SHP77 treated with DMSO at 0.1 percent for 48 hours (cell line): Measurements from ENCODE around the gene URI1.
"Not testable (repeated sequence)": the region's sequence is repeated elsewhere in the genome, so short reads cannot be mapped to it uniquely, and the experiment has no call there.

Source experiments
- DNase-seq: peaks from one replicate; lab custom pipeline; 2025; lab: John Stamatoyannopoulos, UW

URI1 gene

DNA sequence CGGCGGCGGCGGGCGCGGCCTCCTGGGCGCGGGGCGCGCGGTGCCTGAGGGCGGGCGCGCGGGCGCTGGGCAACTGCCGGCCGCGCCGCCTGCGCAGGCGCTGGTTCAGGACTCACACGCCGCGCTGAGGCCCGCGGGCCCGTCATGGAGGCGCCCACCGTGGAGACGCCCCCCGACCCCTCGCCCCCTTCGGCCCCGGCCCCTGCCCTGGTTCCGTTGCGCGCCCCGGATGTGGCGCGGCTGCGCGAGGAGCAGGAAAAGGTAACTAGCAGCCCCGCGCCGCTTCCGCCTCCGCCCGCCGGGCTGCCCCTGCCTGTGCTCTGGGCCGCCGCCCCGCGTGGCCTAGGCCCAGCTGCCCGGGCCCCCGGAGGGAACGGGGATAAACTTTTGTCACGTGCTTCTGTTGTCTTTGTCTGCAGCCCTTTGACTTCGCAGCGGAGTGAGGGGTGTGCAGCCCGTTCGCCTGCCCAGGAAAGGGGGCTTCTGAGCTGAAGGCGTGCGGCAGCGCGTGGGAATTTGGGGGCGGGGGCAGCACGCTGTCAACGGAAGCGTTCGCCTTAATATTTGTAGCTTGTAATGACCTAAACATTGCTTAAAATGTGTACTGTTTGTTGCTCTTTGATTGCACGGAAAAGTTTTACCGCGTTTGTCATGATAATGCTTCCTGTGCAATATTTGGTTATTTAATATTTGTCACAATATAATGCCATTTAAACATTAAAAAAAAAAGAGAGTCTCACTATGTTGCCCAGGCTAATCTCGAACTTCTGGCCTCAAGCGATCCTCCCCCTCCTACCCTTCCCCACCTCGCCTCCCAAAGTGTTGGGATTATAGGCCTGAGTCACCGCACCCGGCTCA, 594 bp downstream of the URI1 start:
- no peak for DNase-seq

DNA sequence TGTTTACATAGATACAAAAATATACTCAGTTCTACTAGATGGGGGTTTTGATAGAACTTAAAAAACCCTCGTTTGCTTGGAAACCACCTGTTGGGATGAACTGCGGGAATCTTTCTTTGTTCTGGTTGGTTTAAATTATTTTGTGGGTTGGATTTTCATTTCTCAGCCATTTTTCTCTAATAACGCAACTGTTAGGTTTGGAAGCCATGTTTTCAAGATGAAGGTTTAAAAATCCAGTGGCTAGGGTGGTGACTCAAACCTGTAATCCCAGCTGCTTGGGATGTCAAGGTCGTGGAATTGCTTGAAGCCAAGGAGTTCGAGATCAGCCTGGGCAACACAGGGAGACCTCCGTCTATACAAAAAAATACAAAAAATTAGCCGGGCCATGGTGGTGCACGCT, 1.6 kb downstream of the URI1 start:
- no peak for DNase-seq

DNA sequence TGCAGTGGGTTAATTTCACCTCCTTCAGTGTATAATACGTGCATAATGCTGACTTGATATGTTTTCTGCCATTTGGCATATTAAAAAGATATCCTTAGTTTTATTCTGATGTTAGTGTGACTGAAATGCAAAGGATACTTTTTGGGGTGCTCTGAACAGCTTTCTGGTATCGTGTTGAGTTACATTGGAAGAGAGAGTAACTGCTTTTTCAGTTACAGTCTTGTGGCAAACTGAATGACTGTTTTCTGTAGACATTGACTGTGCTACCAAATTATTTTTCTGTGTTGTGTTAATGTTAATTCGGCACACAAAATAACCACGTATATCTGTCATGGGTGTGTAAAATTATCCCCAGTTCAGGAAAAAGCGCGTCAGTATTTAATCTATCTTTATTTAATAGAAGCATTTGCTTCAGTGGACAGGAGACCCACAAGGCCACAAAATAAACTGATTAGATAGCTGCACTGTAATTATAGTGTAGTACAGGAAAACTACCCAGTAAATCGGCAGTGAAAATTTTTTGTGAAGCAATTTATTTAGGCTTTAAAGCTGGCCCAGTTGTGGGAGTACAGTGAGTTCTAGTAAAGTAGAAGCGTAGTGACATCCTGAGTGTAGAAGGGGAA, 2.5 kb downstream of the URI1 start:
- DNase-seq = no peak

DNA sequence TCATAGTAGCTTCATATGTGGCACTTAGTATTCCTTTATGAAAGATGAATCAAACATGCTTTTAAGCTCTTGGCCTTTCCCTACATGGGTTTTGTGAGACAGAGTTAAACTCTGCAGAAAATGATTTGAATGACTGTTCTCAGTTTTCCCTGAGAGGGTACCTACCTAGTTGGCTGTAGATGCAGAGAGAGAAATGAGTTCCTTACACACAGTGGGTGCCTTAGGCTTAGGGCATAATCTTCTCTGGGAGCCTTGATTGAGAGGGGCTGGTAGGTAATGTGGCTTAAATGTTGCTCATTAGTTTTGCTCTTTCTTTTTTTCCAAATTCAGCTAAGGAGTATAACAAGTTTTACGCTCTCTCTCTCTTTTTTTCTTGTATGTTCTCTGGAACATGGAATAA, 3.0 kb downstream of the URI1 start:
- DNase-seq = no peak

DNA sequence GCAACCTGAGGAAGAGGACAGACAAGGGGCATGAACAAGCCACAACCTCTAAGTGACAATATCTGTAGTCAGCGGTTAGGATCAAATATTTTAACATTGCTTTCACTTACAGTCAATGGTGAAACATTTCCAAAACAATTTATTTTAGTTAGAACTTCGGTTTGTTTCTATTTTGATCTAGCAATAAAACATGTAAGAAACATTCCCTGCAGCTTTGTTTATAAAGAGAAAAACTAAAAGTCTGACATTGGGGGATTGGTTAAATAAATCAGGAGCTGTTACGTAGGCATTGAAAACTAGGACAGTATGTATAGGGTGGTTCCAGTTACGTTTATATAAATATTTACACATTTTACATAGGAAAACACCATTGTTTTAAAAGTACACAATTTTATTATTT, 3.4 kb downstream of the URI1 start:
- DNase-seq = no peak

DNA sequence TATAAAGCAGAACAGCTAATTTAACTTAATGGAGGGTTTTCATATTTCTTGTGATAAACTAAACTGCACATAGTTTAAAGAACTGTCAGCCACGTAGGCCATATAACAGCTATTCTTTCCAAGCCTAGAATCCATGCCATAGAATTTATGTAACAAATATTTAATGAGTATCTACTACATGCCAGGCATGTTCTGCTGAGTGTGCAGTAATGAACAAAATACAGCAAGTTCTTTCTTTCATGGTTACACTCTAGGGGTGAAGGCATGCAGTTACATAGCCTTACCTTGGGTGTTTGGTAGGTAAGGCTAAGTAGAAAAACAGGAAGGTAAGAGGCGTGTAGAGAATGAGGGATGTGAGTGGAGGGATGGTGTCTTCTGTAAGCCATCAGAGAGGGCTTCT, 4.6 kb downstream of the URI1 start:
- DNase-seq = no peak

DNA sequence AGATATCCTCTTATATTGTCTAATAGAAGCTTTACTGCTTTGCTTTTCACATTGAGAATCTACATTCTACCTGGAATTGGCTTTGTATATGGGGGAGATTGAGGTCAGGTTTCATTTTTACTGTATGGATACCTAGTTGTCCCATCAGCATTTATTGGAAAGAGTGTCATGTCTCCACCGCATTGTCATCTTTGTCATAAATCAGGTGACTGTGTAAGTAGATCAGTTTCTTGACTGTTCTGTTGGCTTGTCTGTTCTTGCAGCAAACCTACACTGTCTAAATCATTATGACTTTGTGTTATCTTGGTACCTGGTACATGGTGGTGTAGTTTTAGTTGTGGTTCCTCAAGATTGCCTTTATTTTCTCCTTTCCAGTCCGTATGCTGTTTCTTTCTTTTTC, 5.8 kb downstream of the URI1 start:
- no peak for DNase-seq

DNA sequence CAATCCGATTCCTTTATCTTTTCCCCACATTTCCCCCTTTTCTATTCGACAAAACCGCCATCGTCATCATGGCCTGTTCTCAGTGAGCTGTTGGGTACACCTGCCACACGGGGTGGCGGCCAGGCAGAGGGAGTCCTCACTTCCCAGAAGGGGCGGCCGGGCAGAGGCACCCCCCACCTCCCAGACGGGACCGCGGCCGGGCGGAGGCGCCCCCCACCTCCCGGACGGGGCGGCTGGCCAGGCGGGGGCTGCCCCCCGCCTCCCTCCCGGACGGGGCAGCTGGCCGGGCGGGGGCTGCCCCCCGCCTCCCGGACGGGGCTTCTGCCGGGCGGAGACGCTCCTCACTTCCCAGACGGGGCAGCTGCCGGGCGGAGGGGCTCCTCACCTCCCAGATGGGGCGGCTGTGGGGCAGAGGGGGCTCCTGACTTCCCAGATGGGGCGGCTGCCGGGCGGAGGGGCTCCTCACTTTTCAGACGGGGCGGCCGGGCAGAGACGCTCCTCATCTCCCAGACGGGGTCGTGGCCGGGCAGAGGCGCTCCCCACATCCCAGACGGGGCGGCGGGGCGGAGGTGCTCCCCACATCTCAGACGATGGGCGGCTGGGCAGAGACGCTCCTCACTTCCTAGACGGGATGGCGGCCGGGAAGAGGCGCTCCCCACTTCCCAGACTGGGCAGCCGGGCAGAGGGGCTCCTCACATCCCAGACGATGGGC, 6.9 kb downstream of the URI1 start:
- DNase-seq = not testable (repeated sequence)

DNA sequence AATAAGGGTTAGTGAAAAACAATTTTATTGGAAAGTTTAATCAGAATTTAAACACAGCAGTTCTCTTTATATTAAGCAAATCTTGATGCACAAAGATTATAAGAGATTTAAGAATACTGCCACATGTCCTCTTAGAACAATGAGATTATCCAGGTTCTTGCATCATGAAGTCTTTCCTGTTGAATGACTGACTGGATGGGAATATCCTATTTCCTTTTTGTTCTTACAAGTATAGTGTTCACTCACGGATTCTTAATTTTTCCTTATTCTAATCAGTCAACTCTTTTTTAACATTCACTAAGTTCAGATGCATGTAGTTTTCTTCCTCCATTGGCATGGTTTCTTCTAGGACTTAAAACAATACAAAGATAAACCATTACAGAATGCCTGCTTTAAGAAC, 10.1 kb downstream of the URI1 start:
- no peak for DNase-seq

DNA sequence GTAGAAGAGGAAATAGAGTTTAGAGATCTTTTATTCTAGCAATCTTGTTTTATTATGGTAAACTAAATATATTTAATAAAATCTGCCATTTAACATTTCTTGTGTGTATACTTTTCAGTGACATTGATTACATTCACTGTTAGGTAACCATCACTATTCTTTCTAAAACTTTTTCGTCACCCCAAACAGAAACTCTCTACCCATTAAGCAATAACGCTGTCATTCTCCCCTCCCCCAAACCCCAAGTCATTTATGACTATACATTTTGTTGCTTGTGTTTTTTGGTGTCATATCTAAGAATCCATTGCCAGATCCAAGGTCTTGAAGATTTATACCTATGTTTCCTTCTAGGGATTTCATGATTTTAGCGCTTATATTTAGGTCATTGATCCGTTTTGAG, 10.6 kb downstream of the URI1 start:
- no peak for DNase-seq

DNA sequence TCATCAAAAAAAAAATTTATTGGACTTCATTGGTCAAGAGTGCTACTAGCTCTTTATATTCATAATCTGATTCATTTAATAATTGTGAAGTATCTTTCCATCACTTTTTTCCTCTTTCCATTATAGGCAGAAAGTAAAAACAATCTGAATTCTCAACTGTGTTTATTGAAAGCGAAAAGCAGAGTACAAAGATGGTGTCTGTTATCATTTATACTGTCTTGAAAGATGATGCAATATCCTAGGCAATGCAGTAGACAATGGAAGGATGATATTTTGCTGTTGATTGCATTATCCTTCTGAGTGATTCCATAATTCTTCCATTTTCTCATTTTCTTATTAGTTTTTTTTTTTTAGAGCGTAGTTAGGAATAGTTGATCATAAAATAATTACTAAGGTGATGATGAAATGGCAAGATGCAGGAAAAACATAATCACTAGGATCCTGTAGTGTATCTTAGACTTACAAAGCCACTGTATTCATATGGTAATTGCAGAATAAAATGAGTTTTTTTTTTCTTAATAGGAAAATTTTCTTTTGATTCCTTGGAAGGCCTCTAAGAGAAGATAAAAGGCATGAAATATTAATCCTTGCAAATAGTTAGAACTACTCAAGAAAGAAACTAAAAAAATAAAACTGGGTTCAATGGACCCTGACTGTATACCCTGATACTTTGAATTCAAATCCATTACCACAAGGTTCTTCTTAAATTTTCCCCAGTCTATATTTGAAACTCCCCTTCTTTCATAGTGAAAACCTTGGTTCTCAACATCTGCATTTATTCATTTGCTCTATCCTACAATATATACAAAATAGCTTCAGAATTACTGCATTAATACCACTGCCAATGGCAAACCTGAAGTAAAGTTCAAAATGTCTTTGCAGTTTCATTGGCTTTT, 11.6 kb downstream of the URI1 start:
- no peak for DNase-seq

DNA sequence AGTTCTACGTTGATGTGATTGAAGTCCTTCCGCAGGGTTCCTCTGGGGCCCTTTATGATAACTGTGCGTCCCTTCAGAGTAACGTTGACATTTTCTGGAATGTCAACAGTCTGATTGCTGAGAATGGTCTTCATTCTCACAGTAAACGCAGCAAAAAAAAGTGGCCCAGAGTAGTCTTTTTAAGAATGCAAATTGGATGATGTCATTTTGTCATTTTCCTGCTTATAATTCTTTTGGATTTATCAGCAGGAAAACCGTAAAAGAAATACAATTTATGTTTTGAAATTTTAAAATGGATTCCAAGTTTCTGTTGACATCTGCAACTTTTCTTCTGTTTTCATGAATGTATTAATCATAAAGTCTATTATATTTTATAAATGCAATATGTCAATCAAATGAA, 14.8 kb downstream of the URI1 start:
- DNase-seq = no peak

DNA sequence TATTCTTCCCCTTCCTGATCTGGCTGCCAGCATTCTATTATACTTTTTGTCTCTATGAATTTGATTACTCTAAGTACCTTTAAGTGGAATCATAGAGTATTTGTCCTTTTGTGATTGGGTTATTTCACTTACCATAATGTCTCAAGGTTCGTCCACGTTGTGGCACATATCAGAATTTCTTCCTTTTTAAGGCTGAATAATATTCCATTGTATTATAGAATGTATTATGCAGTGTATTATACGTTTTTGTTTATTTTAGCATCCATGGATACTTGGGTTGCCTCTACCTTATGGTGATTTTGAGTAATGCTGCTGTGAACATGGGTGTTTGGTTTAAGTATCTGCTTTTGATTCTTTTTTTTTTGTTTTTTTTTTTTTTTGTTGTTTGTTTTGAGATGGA, 19.3 kb downstream of the URI1 start:
- no peak for DNase-seq

DNA sequence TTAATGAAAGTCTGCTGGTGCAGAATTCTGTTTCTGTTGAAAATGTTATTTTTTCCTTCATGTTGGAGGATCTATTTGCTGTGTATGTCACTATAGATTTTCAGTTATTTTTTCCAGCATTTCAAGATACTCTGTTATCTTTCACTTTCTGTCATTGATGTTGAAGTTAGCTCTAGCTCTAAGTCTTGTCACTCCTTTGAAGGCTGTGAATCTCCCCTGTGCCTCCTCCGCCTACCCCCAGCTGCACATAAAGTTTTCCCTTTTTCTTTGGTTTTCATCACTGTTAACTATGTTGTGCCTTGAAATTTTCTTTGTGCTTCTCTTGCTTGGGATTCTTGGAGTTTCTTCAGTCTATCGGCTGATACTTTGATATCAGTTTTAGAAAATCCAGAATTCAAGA, 20.8 kb downstream of the URI1 start:
- DNase-seq = no peak

DNA sequence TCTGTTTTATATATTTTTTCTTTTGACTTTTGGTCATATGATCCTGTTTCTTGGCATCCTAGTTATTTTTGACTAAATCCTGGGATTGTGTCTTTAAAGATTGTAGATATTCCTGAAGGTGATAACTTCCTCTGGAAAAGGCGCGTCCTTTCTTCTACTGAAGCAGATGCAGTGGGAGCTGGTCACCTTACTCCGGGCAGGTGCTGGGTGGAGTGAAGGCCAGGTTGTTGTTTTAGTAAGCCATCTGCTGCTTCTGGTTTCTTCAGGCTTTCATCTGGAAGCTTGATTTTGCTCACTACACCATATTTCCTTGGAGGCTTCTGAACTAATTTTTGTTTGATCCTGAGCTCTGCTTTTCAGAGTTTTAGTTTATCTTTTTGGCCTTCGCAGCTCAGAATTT, 21.5 kb downstream of the URI1 start:
- DNase-seq = no peak

DNA sequence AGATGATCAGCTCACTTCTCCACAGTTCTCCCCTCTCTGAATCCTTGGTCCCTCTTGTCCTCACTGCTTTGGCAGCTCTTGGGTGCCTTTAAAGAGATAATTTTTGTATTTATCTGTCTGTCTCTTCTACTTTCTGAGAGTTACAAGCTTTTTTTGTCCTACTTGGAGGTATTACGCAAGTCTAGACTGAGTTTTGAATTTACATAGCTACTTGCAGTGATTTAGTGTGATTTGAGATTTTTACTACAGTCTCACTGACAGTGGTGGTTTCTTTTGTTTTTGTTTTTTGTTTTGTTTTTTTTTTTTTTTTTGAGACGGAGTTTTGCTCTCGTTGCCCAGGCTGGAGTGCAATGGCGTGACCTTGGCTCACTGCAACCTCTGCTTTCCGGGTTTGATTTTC, 22.1 kb downstream of the URI1 start:
- DNase-seq = no peak

DNA sequence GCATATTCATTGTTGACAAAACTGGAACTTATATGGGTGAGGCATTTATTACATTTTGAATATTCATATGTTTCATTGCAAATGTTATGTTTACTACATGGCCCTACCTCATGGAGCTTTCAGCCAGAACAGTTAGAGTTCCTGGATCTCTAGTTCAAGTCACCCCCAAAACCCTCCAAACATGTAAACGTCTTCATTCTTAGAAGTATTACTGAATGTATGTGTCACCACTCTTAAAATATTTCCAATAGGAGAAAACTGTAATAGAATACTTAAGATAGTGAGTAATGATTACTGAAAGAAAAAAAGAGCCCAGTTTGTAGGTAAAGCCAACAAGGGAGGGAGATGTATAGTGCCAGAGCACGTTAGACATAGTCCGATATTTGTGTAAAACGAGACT, 23.5 kb downstream of the URI1 start:
- DNase-seq = no peak

DNA sequence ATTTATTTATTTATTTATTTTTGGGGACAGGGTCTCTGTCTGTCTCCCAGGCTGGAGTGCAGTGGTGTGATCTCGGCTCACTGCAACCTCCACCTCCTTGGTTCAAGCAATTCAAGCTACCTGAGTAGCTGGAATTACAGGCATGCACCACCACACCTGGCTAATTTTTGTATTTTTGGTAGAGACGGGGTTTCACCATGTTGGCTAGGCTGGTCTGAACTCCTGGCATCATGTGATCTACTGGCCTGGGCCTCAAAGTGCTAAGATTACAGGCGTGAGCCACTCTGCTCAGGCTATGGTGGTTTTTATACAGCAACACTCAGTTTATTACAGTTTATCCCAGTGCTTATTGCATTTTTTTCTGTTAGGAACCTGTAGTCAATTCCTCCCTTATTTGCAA, 24.1 kb downstream of the URI1 start:
- not testable (repeated sequence) for DNase-seq

DNA sequence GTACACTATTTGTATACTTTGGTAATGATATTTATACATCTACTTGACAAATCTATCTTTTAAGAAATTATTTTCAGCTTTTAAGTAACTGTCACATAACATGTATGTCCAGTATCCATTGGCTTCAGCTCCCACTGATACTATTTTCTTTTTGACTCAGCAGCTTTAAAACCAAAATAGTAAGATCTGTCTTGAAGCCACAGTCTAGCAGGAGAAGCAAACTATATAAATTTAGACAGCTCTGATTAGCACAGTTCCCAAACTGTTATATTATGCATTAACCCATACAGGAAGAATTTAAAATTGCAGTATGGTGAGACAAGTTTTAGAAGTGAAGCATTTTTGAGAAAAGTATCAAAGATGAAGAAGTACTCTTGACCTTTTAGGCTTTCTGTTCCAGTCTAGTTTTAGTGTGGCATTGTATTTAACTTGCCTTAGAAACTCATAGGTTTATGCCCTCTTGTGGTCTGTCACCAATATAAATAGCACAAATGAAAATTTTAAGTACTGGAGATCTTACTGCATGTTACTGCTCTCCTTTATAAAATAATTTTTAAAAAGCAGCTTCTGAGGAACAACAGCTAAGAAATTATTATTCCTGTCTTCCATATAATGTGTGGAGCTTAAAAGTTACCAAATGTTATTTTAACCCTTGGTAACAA, 24.7 kb downstream of the URI1 start:
- DNase-seq = no peak

DNA sequence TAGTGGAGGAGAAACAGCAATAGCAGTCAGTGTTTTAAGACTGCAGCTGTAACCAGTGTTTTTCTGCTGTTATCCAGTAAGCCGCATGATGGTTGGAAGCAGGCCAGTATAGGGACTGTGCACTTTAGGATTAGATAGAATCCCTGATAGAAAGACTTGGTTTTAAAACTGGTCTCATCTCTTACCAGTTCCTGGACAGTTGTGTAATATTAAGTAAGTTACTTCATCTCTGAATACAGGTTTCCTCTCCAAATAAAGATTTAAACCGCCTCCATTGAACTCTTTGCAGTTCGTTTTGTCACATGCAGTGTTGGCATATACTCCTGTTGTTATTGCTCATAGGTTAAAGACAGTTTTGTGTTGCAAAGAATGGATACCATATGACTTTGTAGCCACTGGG, 25.6 kb downstream of the URI1 start:
- DNase-seq = no peak

DNA sequence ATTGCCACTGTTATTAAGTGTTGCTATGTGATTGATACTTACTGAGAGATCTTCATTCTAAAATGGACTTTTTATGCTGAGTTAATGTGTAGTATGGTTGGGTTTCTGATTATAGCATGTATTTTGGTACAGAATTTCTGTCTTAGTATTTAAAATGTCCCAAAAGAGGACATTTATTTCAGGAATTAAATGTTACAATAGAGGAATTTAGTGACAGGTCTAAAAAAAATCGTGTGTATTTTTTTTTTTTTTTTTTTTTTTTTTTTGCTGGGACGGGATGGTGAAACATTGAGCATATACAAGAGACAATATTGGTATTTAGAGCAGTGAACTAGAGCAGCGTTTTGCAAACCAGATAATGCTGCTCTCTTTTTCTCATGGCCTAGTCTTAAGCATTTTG, 27.9 kb downstream of the URI1 start:
- no peak for DNase-seq

DNA sequence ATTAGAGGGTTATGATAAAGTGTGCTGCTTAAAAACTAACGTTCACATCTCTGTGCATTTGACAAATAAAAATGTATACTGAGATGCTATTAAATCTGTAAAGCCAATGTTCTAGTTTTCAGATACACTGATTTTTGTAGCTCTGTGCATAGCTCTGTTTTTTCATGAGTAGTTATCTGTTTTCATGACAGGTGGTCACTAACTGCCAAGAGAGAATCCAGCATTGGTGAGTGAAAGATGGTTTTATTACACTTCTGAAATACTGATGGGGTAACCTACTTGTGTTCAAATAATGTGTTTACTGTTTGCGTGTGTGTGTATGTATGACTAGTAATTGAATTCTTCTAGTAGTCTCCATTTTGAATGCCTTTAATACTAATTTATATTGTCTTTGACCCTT, 29.0 kb downstream of the URI1 start:
- DNase-seq = no peak
